Testis (tissue), 2 donors: ENCODE results near the gene JMJD4.

Experiments used
- CTCF ChIP-seq, 3 experiments: fragments of 450-650 bp in 2 of 3; fragments of 200-600 bp in 1 of 3; sonication (generic) in 1 of 3; IDR thresholded peaks; one replicate each; pipeline ENCODE4 v1.5.1; 2016 to 2019; ENCODE audit warnings: antibody characterized with exemption in 3 of 3, mild to moderate bottlenecking in 2 of 3, moderate library complexity in 1 of 3
- POLR2A ChIP-seq: fragments of 450-650 bp; IDR thresholded peaks from one replicate; pipeline ENCODE4 v1.6.1; 2017; ENCODE audit warnings: antibody characterized with exemption, mild to moderate bottlenecking, moderate library complexity

GRCh38 chr1:227728059-227728891, 6.8 kb downstream of the JMJD4 start:
- TF ChIP-seq CTCF (IDR thresholded peaks at IDR 0.05) = no peak
- TF ChIP-seq POLR2A = no peak
